Measurements from ENCODE around the gene TF. TPM values are rescaled to one million over a fixed set of nuclear protein-coding genes. Genes with fewer than 3 reads are reported as not detected.

TF gene
- total RNA-seq, 1 donor from 2014 or later = 0.34 TPM

- H3K36me3 ChIP-seq (ENCODE audit: insufficient read depth, low read length) = peaks cover 8% of the 10 kb centered on the region
- no peak overlapping the region for H3K27ac ChIP-seq (ENCODE audit: low read depth, low read length)
- TF ChIP-seq EZH2 (IDR thresholded peaks at IDR 0.05; ENCODE audit: insufficient read depth, low read length) (no peak), CTCF (IDR thresholded peaks at IDR 0.05; ENCODE audit: insufficient read depth, low read depth, low read length) (no peak)
- peak overlapping the region; percentile 89 for H3K9ac ChIP-seq (ENCODE audit: low read length)
- H3K9me3 ChIP-seq (ENCODE audit: insufficient read depth, low read depth, low read length) = no peaks in the 10 kb centered on the region
- Mint-ChIP-seq H3K4me1 (ENCODE audit: low read depth, unreplicated experiment) (no peaks in the 10 kb centered on the region), H3K4me3 (ENCODE audit: unreplicated experiment) (peak overlapping the region; percentile 98), H3K9me3 (ENCODE audit: unreplicated experiment) (no peaks in the 10 kb centered on the region), H3K36me3 (ENCODE audit: low read depth, unreplicated experiment) (no peaks in the 10 kb centered on the region), H3K27me3 (ENCODE audit: low read depth, unreplicated experiment) (peaks cover 14% of the 10 kb centered on the region), H3K27ac (ENCODE audit: unreplicated experiment) (no peak overlapping the region)
- H3K4me1 ChIP-seq (ENCODE audit: insufficient read depth, low read length) = peaks cover 5% of the 10 kb centered on the region
- peak overlapping the region; percentile 91 for H2AFZ ChIP-seq (ENCODE audit: low read depth, low read length)
- H3K4me2 ChIP-seq (ENCODE audit: low read length) = peak overlapping the region; percentile 93
- peaks cover 3% of the 10 kb centered on the region for H3K27me3 ChIP-seq (ENCODE audit: insufficient read depth, low read length)
- DNase-seq (ENCODE audit: low read depth) = no peak
- H3K79me2 ChIP-seq (ENCODE audit: insufficient read depth, low read length) = peaks cover 30% of the 10 kb centered on the region
- peaks cover 5% of the 10 kb centered on the region for H4K20me1 ChIP-seq (ENCODE audit: insufficient read depth, low read length)
- H3K4me3 ChIP-seq (ENCODE audit: insufficient read depth, low read depth, low read length) = peak overlapping the region; percentile 95
- no peak for FAIRE-seq
These were observed 58.7 kb downstream of the TF start for GRCh38 chr3:133804896-133805295.

- Histone ChIP-seq H3K4me3 (ENCODE audit: insufficient read depth, low read depth, low read length) (peak overlapping the region; percentile 95), H3K9me3 (ENCODE audit: insufficient read depth, low read depth, low read length) (no peaks in the 10 kb centered on the region), H4K20me1 (ENCODE audit: insufficient read depth, low read length) (peaks cover 9% of the 10 kb centered on the region), H3K79me2 (ENCODE audit: insufficient read depth, low read length) (peaks cover 30% of the 10 kb centered on the region), H3K27me3 (ENCODE audit: insufficient read depth, low read length) (peaks cover 3% of the 10 kb centered on the region), H3K27ac (ENCODE audit: low read depth, low read length) (no peak overlapping the region), H3K4me1 (ENCODE audit: insufficient read depth, low read length) (peaks cover 5% of the 10 kb centered on the region), H3K4me2 (ENCODE audit: low read length) (peak overlapping the region; percentile 93), H3K36me3 (ENCODE audit: insufficient read depth, low read length) (peaks cover 12% of the 10 kb centered on the region), H3K9ac (ENCODE audit: low read length) (peak overlapping the region; percentile 89), H2AFZ (ENCODE audit: low read depth, low read length) (peak overlapping the region; percentile 91)
- H3K36me3 Mint-ChIP-seq (ENCODE audit: low read depth, unreplicated experiment) = no peaks in the 10 kb centered on the region
- no peaks in the 10 kb centered on the region for H3K9me3 Mint-ChIP-seq (ENCODE audit: unreplicated experiment)
- TF ChIP-seq EZH2 (IDR thresholded peaks at IDR 0.05; ENCODE audit: insufficient read depth, low read length) = no peak
- no peak for TF ChIP-seq CTCF (IDR thresholded peaks at IDR 0.05; ENCODE audit: insufficient read depth, low read depth, low read length)
- peak overlapping the region; percentile 36 for H3K27ac Mint-ChIP-seq (ENCODE audit: unreplicated experiment)
- H3K27me3 Mint-ChIP-seq (ENCODE audit: low read depth, unreplicated experiment) = peaks cover 13% of the 10 kb centered on the region
- DNase-seq (ENCODE audit: low read depth) = no peak
- peak overlapping the region; percentile 98 for H3K4me3 Mint-ChIP-seq (ENCODE audit: unreplicated experiment)
- FAIRE-seq = no peak
- no peaks in the 10 kb centered on the region for H3K4me1 Mint-ChIP-seq (ENCODE audit: low read depth, unreplicated experiment)
These were observed 59.1 kb downstream of the TF start for GRCh38 chr3:133805384-133805701.

- no peak for TF ChIP-seq CTCF (IDR thresholded peaks at IDR 0.05; ENCODE audit: insufficient read depth, low read depth, low read length)
- no peak for TF ChIP-seq EZH2 (IDR thresholded peaks at IDR 0.05; ENCODE audit: insufficient read depth, low read length)
- Mint-ChIP-seq H3K36me3 (ENCODE audit: low read depth, unreplicated experiment) (no peaks in the 10 kb centered on the region), H3K27me3 (ENCODE audit: low read depth, unreplicated experiment) (peaks cover 10% of the 10 kb centered on the region), H3K9me3 (ENCODE audit: unreplicated experiment) (no peaks in the 10 kb centered on the region), H3K4me3 (ENCODE audit: unreplicated experiment) (peak within 1 kb of the TSS; percentile 98), H3K27ac (ENCODE audit: unreplicated experiment) (peak within 1 kb of the TSS; percentile 36), H3K4me1 (ENCODE audit: low read depth, unreplicated experiment) (no peaks in the 10 kb centered on the region)
- H3K79me2 ChIP-seq (ENCODE audit: insufficient read depth, low read length) = peaks cover 30% of the 10 kb centered on the region
- peak within 1 kb of the TSS; percentile 93 for H3K4me2 ChIP-seq (ENCODE audit: low read length)
- H3K27me3 ChIP-seq (ENCODE audit: insufficient read depth, low read length) = no peaks in the 10 kb centered on the region
- peak within 1 kb of the TSS; percentile 95 for H3K4me3 ChIP-seq (ENCODE audit: insufficient read depth, low read depth, low read length)
- DNase-seq (ENCODE audit: low read depth) = peak; percentile 82
- H3K27ac ChIP-seq (ENCODE audit: low read depth, low read length) = peak within 1 kb of the TSS; percentile 80
- peak within 1 kb of the TSS; percentile 91 for H2AFZ ChIP-seq (ENCODE audit: low read depth, low read length)
- H3K9ac ChIP-seq (ENCODE audit: low read length) = peak within 1 kb of the TSS; percentile 89
- peaks cover 5% of the 10 kb centered on the region for H3K4me1 ChIP-seq (ENCODE audit: insufficient read depth, low read length)
- peaks cover 9% of the 10 kb centered on the region for H4K20me1 ChIP-seq (ENCODE audit: insufficient read depth, low read length)
- H3K9me3 ChIP-seq (ENCODE audit: insufficient read depth, low read depth, low read length) = no peaks in the 10 kb centered on the region
- peaks cover 16% of the 10 kb centered on the region for H3K36me3 ChIP-seq (ENCODE audit: insufficient read depth, low read length)
- FAIRE-seq = no peak
These were observed 59.7 kb downstream of the TF start, which contains the start of gene SRPRB for GRCh38 chr3:133805702-133806475. Gene SRPRB, plus strand, starts transcription at chr3:133805815. Its CDS starts 34 bp downstream, at chr3:133805849.

Measured in astrocyte (in vitro differentiated cells and primary cell).